Measurements from ENCODE around the gene DESI2.
"Not testable (repeated sequence)": the region's sequence is repeated elsewhere in the genome, so short reads cannot be mapped to it uniquely, and the experiment has no call there.

DESI2 gene

DNA sequence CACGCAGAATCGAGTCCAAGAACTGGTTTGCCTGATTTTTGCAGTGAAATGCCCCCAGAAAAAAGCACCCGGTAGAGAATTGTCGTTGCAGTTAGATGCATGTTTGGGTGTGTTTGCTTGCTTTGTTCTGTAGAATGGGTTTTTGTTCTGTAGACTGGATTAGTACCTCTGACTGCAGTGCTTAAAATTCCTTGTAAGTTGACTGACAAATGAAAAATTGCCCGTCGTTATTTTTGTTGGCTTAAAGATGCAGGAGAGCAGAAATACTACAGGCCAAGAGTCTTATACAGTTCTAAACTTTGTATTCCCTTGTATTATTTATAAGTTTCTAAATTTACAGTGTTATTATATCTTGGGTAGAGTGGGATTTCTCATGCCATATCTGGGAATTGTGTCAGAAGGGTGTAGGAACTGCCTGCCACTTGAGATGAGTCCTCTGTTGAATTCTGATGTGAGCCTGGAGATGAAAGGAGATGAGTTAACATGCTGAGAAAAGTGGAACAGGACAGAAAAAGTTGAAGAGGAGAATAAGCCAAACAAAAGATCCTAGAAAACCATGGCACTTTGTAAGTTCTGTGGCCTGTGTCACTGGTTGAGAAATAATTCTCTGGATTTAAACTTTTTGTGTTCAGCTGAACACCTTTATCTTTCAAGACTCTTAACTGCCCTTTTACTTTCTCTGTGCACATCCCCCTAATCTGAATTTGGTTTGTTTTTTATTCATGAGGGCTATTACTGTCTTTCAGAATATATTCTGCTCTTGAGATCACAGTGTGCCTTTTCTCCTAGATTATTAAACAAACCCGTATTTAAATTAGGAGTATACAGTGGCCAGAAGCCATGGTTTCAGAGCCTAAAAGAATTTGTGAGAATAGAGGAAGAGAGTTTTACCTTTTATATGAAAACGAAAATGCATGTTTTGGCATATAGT lies 1.4 kb downstream of the DESI2 start:
- peak overlapping the region; percentile 95 for H3K4me3 ChIP-seq (ENCODE audit: low read depth, low read length)
- TF ChIP-seq, protein P1, sequence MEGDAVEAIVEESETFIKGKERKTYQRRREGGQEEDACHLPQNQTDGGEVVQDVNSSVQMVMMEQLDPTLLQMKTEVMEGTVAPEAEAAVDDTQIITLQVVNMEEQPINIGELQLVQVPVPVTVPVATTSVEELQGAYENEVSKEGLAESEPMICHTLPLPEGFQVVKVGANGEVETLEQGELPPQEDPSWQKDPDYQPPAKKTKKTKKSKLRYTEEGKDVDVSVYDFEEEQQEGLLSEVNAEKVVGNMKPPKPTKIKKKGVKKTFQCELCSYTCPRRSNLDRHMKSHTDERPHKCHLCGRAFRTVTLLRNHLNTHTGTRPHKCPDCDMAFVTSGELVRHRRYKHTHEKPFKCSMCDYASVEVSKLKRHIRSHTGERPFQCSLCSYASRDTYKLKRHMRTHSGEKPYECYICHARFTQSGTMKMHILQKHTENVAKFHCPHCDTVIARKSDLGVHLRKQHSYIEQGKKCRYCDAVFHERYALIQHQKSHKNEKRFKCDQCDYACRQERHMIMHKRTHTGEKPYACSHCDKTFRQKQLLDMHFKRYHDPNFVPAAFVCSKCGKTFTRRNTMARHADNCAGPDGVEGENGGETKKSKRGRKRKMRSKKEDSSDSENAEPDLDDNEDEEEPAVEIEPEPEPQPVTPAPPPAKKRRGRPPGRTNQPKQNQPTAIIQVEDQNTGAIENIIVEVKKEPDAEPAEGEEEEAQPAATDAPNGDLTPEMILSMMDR (IDR thresholded peaks at IDR 0.05; ENCODE audit: low read depth, low read length): no peak

DNA sequence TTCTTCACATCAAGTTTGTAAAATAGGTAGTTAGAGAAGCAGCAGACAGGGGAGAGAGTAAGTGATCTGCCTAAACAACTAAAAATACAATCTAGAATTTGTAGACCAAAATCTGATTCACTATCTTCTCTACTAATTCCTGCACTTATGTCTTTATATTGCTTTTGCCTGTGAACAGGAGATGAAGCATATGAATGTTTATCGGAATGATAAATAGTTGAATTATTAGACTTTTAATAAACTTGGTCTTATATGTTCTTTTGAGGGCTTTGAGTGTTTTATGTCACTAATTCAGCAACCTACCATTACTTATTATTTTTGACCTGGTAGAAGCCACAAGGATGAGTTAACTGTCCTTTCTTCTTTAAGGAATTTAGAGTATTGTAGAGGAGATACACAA lies 2.3 kb downstream of the DESI2 start:
- H3K4me3 ChIP-seq (ENCODE audit: low read depth, low read length): peak overlapping the region; percentile 95; the same call in 1 of the 2 replicates
- TF ChIP-seq, protein P1 (IDR thresholded peaks at IDR 0.05; ENCODE audit: low read depth, low read length): no peak

DNA sequence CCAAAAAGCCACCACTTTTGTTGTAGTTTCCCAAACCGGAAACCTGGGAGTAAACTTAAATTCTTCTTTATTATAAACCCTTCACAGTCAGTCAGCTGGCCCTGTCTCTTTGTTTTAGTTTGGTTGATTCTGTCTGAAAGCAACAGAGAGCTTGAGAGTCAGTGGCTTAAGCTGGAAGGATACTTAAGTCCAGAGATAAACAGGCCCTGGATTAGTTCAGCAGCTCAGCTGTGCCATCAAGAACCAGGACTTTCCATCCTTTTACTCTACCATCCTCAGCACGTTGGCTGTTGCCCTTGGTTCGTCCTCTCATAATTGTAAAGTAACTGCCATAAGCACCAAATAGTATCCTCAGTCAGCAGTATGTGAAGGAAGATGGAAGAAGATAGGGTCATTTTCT lies 4.5 kb downstream of the DESI2 start:
- TF ChIP-seq, protein P1 (IDR thresholded peaks at IDR 0.05; ENCODE audit: low read depth, low read length): no peak
- no peak overlapping the region for H3K4me3 ChIP-seq (ENCODE audit: low read depth, low read length)

DNA sequence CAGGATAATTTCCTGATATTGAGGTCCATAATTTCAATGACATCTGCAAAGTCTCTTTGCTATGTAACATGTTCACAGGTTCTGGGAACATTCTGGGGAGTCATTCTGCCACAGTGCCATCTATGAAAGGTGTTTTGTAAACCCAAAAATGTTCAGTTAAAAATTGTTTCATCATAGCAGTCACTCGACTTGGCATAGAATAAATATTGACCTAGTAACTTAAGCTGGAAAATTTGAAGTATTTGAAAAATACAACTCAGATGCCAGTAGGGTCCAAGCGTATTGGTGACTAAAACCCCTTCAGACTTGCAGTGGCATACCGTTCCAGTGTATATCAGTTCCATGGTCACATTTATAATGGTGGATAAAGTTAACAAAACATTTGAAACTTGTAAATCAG lies 6.8 kb downstream of the DESI2 start:
- TF ChIP-seq, protein P1 (IDR thresholded peaks at IDR 0.05; ENCODE audit: low read depth, low read length): no peak

DNA sequence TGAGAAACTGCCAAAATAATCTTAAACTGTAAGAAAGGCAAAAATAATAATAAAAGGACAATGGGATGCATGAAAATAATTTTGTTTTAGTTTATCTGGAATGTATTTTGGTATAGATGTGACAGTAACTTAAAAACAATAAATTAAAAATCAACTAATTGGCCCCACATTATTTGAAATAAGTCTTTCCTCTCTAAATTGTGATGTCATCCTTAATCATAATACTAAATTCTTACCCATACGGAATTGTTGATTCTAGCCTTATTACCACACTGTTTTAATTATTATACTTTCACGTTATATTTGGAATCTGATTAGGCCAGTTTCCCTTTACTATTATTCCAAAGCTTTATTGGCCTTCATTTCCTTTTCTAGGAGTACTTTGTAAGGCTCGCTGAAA lies 7.7 kb downstream of the DESI2 start:
- H3K4me3 ChIP-seq (ENCODE audit: low read depth, low read length): no peak overlapping the region
- TF ChIP-seq, protein P1 (IDR thresholded peaks at IDR 0.05; ENCODE audit: low read depth, low read length): no peak

More for the DNA sequence above, 6.8 kb downstream of the DESI2 start:
- no peak overlapping the region for H3K4me3 ChIP-seq (ENCODE audit: low read depth, low read length)

DNA sequence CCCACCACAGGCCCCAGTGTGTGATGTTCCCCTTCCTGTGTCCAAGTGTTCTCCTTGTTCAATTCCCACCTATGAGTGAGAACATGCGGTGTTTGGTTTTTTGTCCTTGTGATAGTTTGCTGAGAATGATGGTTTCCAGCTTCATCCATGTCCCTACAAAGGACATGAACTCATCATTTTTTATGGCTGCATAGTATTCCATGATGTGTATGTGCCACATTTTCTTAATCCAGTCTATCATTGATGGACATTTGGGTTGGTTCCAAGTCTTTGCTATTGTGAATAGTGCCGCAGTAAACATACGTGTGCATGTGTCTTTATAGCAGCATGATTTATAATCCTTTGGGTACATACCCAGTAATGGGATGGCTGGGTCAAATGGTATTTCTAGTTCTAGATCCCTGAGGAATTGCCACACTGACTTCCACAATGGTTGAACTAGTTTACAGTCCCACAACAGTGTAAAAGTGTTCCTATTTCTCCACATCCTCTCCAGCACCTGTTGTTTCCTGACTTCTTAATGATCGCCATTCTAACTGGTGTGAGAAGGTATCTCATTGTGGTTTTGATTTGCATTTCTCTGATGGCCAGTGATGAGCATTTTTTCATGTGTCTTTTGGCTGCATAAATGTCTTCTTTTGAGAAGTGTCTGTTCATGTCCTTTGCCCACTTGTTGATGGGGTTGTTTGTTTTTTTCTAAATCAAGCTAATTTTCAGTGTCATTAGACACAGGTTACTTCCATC lies 8.8 kb downstream of the DESI2 start:
- not testable (repeated sequence) for H3K4me3 ChIP-seq (ENCODE audit: low read depth, low read length)

DNA sequence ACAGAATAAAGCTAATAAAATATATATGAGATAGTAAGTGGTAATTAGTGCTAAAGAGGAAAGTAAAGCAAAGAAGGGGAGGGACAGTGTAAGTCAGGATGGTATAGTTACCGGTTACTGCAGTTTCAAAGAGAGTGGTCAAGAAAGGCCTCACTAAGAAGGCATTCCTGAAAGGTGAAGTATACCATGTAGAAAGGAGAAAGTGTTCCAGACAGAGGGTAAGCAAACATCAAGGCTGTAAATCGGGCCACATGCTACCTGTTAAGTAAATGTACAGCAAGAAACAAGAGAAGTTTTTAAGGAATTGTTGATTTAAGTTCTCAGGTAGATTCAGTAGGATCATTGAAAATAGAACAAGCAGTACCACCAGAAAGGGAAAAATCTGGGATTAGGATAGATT lies 9.7 kb downstream of the DESI2 start:
- TF ChIP-seq, protein P1 (IDR thresholded peaks at IDR 0.05; ENCODE audit: low read depth, low read length): no peak
- no peak overlapping the region for H3K4me3 ChIP-seq (ENCODE audit: low read depth, low read length)

Data from WI38 (cell line).